H1 (cell line): ENCODE results near the gene MAPK8IP3. TPM values are rescaled to one million over a fixed set of nuclear protein-coding genes. Genes with fewer than 3 reads are reported as not detected.

Experiments used
- CTCF ChIA-PET: fragments of 300-600 bp; sonication (Branson Sonifier 250); formaldehyde crosslinking; loops from one replicate; lab custom pipeline; 2021; ENCODE audit not compliant: partially characterized antibody; lab: Charles Lee
- POLR2A ChIA-PET: fragments of 300-600 bp; sonication (Branson Sonifier 250); formaldehyde crosslinking; loops from one replicate; lab custom pipeline; 2021; ENCODE audit warnings: inconsistent platforms; ENCODE audit not compliant: partially characterized antibody; lab: Charles Lee
- DNase-seq, 2 experiments: peaks; one replicate each; pipeline versions ENCODE4 v3.0.0 to v3.0.0-alpha.2; 2010 to 2022; ENCODE audit warnings: low spot score in 2 of 2, low read depth in 1 of 2, mixed read lengths in 1 of 2
- FAIRE-seq: peaks from 2 replicates; lab custom pipeline; 2011; peaks lifted over from hg19 to GRCh38; lab: Jason Lieb, UNC
- H2AFZ ChIP-seq: 2 replicates; pipeline ENCODE4 v1.8.1; 2012; ENCODE audit warnings: low read length, inconsistent platforms
- H2AK5ac ChIP-seq: 2 replicates; pipeline ENCODE4 v1.6.1; 2013; ENCODE audit warnings: low read depth, low read length
- H2BK120ac ChIP-seq: replicated peaks from 2 replicates; pipeline ENCODE3; 2013; ENCODE audit warnings: low read depth, low read length, inconsistent platforms
- H2BK12ac ChIP-seq: 2 replicates; pipeline ENCODE4 v1.6.1; 2013; ENCODE audit warnings: low read depth, low read length
- H2BK15ac ChIP-seq: 2 replicates; pipeline ENCODE4 v1.6.1; 2013; ENCODE audit warnings: low read length
- H2BK20ac ChIP-seq: 2 replicates; pipeline ENCODE4 v1.6.1; 2013; ENCODE audit warnings: low read length
- H2BK5ac ChIP-seq: 2 replicates; pipeline ENCODE4 v1.6.1; 2013; ENCODE audit warnings: low read depth, low read length
- H3K14ac ChIP-seq: 2 replicates; pipeline ENCODE4 v1.6.1; 2013; ENCODE audit warnings: inconsistent platforms; ENCODE audit not compliant: insufficient read length
- H3K18ac ChIP-seq: 2 replicates; pipeline ENCODE4 v1.6.1; 2013; ENCODE audit warnings: low read length; ENCODE audit errors: extremely low read depth
- H3K23ac ChIP-seq: 2 replicates; pipeline ENCODE4 v1.6.1; 2013; ENCODE audit warnings: inconsistent platforms; ENCODE audit not compliant: insufficient read length
- H3K23me2 ChIP-seq: 2 replicates; pipeline ENCODE4 v1.6.1; 2013; ENCODE audit warnings: low read depth, low read length
- H3K27ac ChIP-seq: 2 replicates; pipeline ENCODE4 v1.6.1; 2011; ENCODE audit warnings: low read depth, low read length, inconsistent platforms
- H3K27me3 ChIP-seq, 4 experiments: replicated peaks in 1 of 4; 1 replicate in 1 of 4; 2 replicates in 3 of 4; pipeline versions ENCODE4 v1.6.1 to v1.8.1; 2011 to 2013; ENCODE audit warnings: low read length in 3 of 4, mild to moderate bottlenecking in 3 of 4, inconsistent platforms in 2 of 4, mixed read lengths in 2 of 4, moderate library complexity in 1 of 4; ENCODE audit not compliant: control insufficient read depth in 3 of 4, insufficient read depth in 3 of 4; ENCODE audit errors: extremely low read depth in 1 of 4
- H3K36me3 ChIP-seq, 4 experiments: 2 replicates each; pipeline versions ENCODE4 v1.6.1 to v1.8.1; 2011 to 2013; ENCODE audit warnings: mild to moderate bottlenecking in 4 of 4, low read length in 3 of 4, moderate library complexity in 2 of 4, control low read depth in 1 of 4, inconsistent platforms in 1 of 4; ENCODE audit not compliant: insufficient read depth in 4 of 4, control insufficient read depth in 2 of 4
- H3K4ac ChIP-seq: replicated peaks from 2 replicates; pipeline ENCODE3; 2013; ENCODE audit warnings: low read length, low read depth, mixed read lengths, inconsistent platforms; ENCODE audit not compliant: insufficient read length
- H3K4me1 ChIP-seq, 4 experiments: replicated peaks in 1 of 4; 1 replicate in 1 of 4; 2 replicates in 3 of 4; pipeline versions ENCODE4 v1.6.1 to v1.8.1; 2011 to 2013; ENCODE audit warnings: low read length in 3 of 4, inconsistent platforms in 2 of 4, mixed read lengths in 1 of 4; ENCODE audit not compliant: insufficient read depth in 4 of 4, control insufficient read depth in 3 of 4
- H3K4me2 ChIP-seq, 2 experiments: 2 replicates each; pipeline versions ENCODE4 v1.6.1 to v1.8.1; 2011 to 2013; ENCODE audit warnings: low read depth in 2 of 2, low read length in 2 of 2, control low read depth in 1 of 2, inconsistent platforms in 1 of 2, mild to moderate bottlenecking in 1 of 2; ENCODE audit not compliant: insufficient read depth in 1 of 2
- H3K4me3 ChIP-seq, 4 experiments: fragments of 200-600, 300-600 bp in 1 of 4; sonication (generic), shearing (Covaris generic), sonication (Bioruptor Twin) in 1 of 4; 2 replicates each; pipeline versions ENCODE4 v1.5.1 to v1.8.1; 2011 to 2016; ENCODE audit warnings: low read length in 4 of 4, low read depth in 3 of 4, control low read depth in 2 of 4, inconsistent platforms in 2 of 4, mild to moderate bottlenecking in 2 of 4, mixed read lengths in 1 of 4, moderate library complexity in 1 of 4; ENCODE audit not compliant: insufficient read depth in 2 of 4; ENCODE audit errors: extremely low read depth in 1 of 4
- H3K56ac ChIP-seq: replicated peaks from 2 replicates; pipeline ENCODE3; 2013; ENCODE audit warnings: low read depth, mild to moderate bottlenecking, mixed read lengths, low read length, inconsistent platforms; ENCODE audit not compliant: insufficient read length
- H3K79me1 ChIP-seq: 2 replicates; pipeline ENCODE4 v1.6.1; 2013; ENCODE audit warnings: low read depth, low read length, control low read depth
- H3K79me2 ChIP-seq, 2 experiments: 2 replicates each; pipeline versions ENCODE4 v1.6.1 to v1.8.1; 2012 to 2013; ENCODE audit warnings: low read length in 2 of 2, mild to moderate bottlenecking in 2 of 2, inconsistent platforms in 1 of 2; ENCODE audit not compliant: insufficient read depth in 2 of 2, control insufficient read depth in 1 of 2
- H3K9ac ChIP-seq, 4 experiments: replicated peaks in 1 of 4; 1 replicate in 1 of 4; 2 replicates in 3 of 4; pipeline versions ENCODE4 v1.6.1 to v1.8.1; 2011 to 2013; ENCODE audit warnings: low read depth in 3 of 4, low read length in 3 of 4, control low read depth in 2 of 4, mild to moderate bottlenecking in 2 of 4, moderate library complexity in 2 of 4, inconsistent platforms in 1 of 4; ENCODE audit errors: extremely low read depth in 1 of 4
- H3K9me3 ChIP-seq, 2 experiments: 2 replicates each; pipeline versions ENCODE4 v1.6.1 to v1.8.1; 2012 to 2013; ENCODE audit warnings: mild to moderate bottlenecking in 2 of 2, moderate library complexity in 2 of 2, control low read depth in 1 of 2, inconsistent platforms in 1 of 2, low read depth in 1 of 2, low read length in 1 of 2, mixed read lengths in 1 of 2; ENCODE audit not compliant: insufficient read depth in 2 of 2
- H4K20me1 ChIP-seq, 2 experiments: replicated peaks in 1 of 2; 2 replicates each; pipeline versions ENCODE3 to v1.8.1; 2011 to 2013; ENCODE audit warnings: inconsistent platforms in 2 of 2, low read length in 2 of 2, mild to moderate bottlenecking in 1 of 2; ENCODE audit not compliant: insufficient read depth in 2 of 2, control insufficient read depth in 1 of 2
- H4K5ac ChIP-seq: 2 replicates; pipeline ENCODE4 v1.6.1; 2013; ENCODE audit warnings: low read length, low read depth, mixed read lengths, inconsistent platforms; ENCODE audit not compliant: insufficient read length
- H4K8ac ChIP-seq: 2 replicates; pipeline ENCODE4 v1.8.0; 2013; ENCODE audit warnings: mild to moderate bottlenecking, moderate library complexity, low read length, inconsistent platforms; ENCODE audit not compliant: insufficient read depth; ENCODE audit errors: extremely low read depth
- H4K91ac ChIP-seq: replicated peaks from 2 replicates; pipeline ENCODE3; 2013; ENCODE audit warnings: low read length, mixed read lengths, inconsistent platforms; ENCODE audit not compliant: insufficient read length
- HDAC6 ChIP-seq: IDR thresholded peaks from one replicate; pipeline ENCODE4 v1.7.1; 2012; ENCODE audit warnings: low read depth, mild to moderate bottlenecking, inconsistent platforms, low read length, moderate library complexity
- PHF8 ChIP-seq: fragments of 200-600 bp; sonication (generic); conservative IDR thresholded peaks from 2 replicates; pipeline ENCODE4 v1.7.1; 2012; ENCODE audit warnings: low read depth, mild to moderate bottlenecking, inconsistent platforms, low read length, moderate library complexity
- POLR2A ChIP-seq, 2 experiments: IDR thresholded peaks; 1 replicate in 1 of 2; 2 replicates in 1 of 2; pipeline ENCODE4 v1.6.1; 2011; ENCODE audit warnings: low read depth in 2 of 2, low read length in 2 of 2, mild to moderate bottlenecking in 2 of 2; ENCODE audit errors: control extremely low read depth in 1 of 2
- POLR2AphosphoS5 ChIP-seq: IDR thresholded peaks from 2 replicates; pipeline ENCODE4 v1.6.1; 2011; ENCODE audit warnings: low read depth, low read length
- SIN3A ChIP-seq, 2 experiments: IDR thresholded peaks in 1 of 2; conservative IDR thresholded peaks in 1 of 2; 2 replicates each; pipeline ENCODE4 v1.6.1; 2011 to 2012; ENCODE audit warnings: low read length in 2 of 2, improper control_type of control experiment in 1 of 2, low read depth in 1 of 2, mild to moderate bottlenecking in 1 of 2
- TAF1 ChIP-seq: IDR thresholded peaks from 2 replicates; pipeline ENCODE4 v1.6.1; 2011; ENCODE audit warnings: mild to moderate bottlenecking, low read depth, low read length
- USF2 ChIP-seq: IDR thresholded peaks from 2 replicates; pipeline ENCODE4 v1.6.1; 2011; ENCODE audit warnings: low read length, improper control_type of control experiment
- WGBS, 2 experiments: shearing (Covaris generic) in 1 of 2; methylation state at CpG; one replicate each; pipeline versions ENCODE4 v1.1.6 to v1.1.7; 2013 to 2015; ENCODE audit warnings: low lambda C conversion rate in 2 of 2, mixed read lengths in 2 of 2, inconsistent platforms in 1 of 2, low coverage in 1 of 2, missing lambda C conversion rate in 1 of 2; ENCODE audit not compliant: insufficient replicate concordance in 2 of 2, insufficient coverage in 1 of 2, insufficient read length in 1 of 2; ENCODE audit errors: extremely low coverage in 1 of 2, missing lambda C conversion rate in 1 of 2; 5-methylcytosine and 5-hydroxymethylcytosine counted together
- polyA plus RNA-seq, 7 experiments: library from polyadenylated mRNA; depleted of rRNA in 3 of 7; stranded (reverse) in 5 of 7; unstranded in 2 of 7; fragments of >200 nt in 5 of 7; fragments of 200-250 nt in 2 of 7; gene quantifications; 1 replicate in 5 of 7; 2 replicates in 1 of 7; 4 replicates in 1 of 7; pipeline versions ENCODE4 v1.2.1 to v1.2.3, GENCODE V29; 2011 to 2013; ENCODE audit warnings: missing spikeins in 2 of 7, mixed read lengths in 2 of 7
- total RNA-seq: library from RNA; stranded (reverse); fragmentation: NEBNext Ultra II Directional; extraction: Animal tissue kit (Norgen Biotek cat#: 25700); gene quantifications from 2 replicates; pipeline ENCODE4 v1.2.1, GENCODE V29; 2021
- TF ChIP-seq, protein P1 (sequence below): IDR thresholded peaks from 2 replicates; pipeline ENCODE4 v1.6.1; 2012; ENCODE audit warnings: inconsistent platforms

Gene MAPK8IP3
- total and polyA plus RNA-seq, 2 of the 8 experiments (the other 6 are each of a cell fraction or from before 2014, with no cell fraction given): 16.9 to 43.4 TPM

- Histone ChIP-seq H3K27me3 (no peaks in the 10 kb centered on the region), H2BK12ac (no peak overlapping the region), H2BK120ac (no peak overlapping the region), H2BK20ac (no peak overlapping the region), H3K18ac (no peak overlapping the region; the same call in none of the 2 replicates), H3K79me2 (peaks cover 0 to 15% of the 10 kb centered on the region in 2 experiments; a peak in 1 of 4 replicates), H3K4ac (no peak overlapping the region), H3K23ac (no peak overlapping the region), H2AK5ac (no peak overlapping the region; the same call in 1 of the 2 replicates), H3K4me3 (peak overlapping the region; percentile 82 to 91 (median 82)), H4K20me1 (peaks cover 0 to 16% of the 10 kb centered on the region in 2 experiments), H3K56ac (peak overlapping the region; percentile 59), H3K79me1 (peaks cover 4% of the 10 kb centered on the region), H4K5ac (no peak overlapping the region), H2BK5ac (peak overlapping the region; percentile 71; the same call in 1 of the 2 replicates), H3K4me1 (peaks cover 0 to 12% (median 10%) of the 10 kb centered on the region in 4 experiments; a peak in 5 of 7 replicates), H3K27ac (no peak overlapping the region), H3K36me3 (peaks cover 3 to 37% (median 7%) of the 10 kb centered on the region in 4 experiments; a peak in 4 of 8 replicates), H4K8ac (peak overlapping the region; percentile 68), H3K4me2 (peak overlapping the region; percentile 71 to 92), H3K9me3 (no peaks in the 10 kb centered on the region), H2AFZ (no peak overlapping the region), H4K91ac (peak overlapping the region; percentile 93), H3K23me2 (peaks cover 17% of the 10 kb centered on the region), H3K9ac (peak overlapping the region in 3 of 4 experiments; percentile 48 to 78 (median 53); a peak in 5 of 7 replicates), H3K14ac (no peak overlapping the region), H2BK15ac (no peak overlapping the region)
- 30% methylated on average over 43 of the region's 81 CpGs; no CpG with 5 or more reads in 1 of the 2 experiments for WGBS, 2 experiments
- peak in 1 of 2 experiments; percentile 76 for DNase-seq
- CTCF ChIA-PET: interaction anchor here (0.7 to 2.2 kb wide), 5 partner anchors 11 to 71 kb away, joined by 3 to 8 read pairs (median 3); partner anchors contain the start of genes NUBP2 and SPSB3
- TF ChIP-seq SIN3A (conservative IDR thresholded peaks at IDR 0.05 in 1 of 2, IDR thresholded peaks at IDR 0.05 in 1 of 2; ENCODE audit: low read depth in 1 of 2, low read length in 2 of 2) (0 out of 4 replicates have a peak, but pooled peaks of 1 of the 2 experiments have one; percentile 11), HDAC6 (no peak), PHF8 (peak; percentile 14; the same call in 1 of the 2 replicates), POLR2A (IDR thresholded peaks at IDR 0.05; ENCODE audit: control extremely low read depth in 1 of 2, low read depth in 2 of 2, low read length in 2 of 2) (peak in 1 of 2 experiments; percentile 65; a peak in 2 of 3 replicates), USF2 (no peak), TAF1 (0 out of 2 replicates have a peak, but pooled peaks have one; percentile 40), POLR2AphosphoS5 (peak; percentile 81)
- TF ChIP-seq, protein P1, sequence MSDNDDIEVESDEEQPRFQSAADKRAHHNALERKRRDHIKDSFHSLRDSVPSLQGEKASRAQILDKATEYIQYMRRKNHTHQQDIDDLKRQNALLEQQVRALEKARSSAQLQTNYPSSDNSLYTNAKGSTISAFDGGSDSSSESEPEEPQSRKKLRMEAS: 0 out of 2 replicates have a peak, but pooled peaks have one; percentile 6
- POLR2A ChIA-PET: interaction anchor here (0.6 to 13.5 kb wide), 30 partner anchors 8 to 462 kb away, joined by 3 to 246 read pairs (median 4); partner anchors contain the start of genes FAHD1, HAGH, IGFALS and JPT2
- FAIRE-seq: no peak
These were observed 64.6 kb downstream of the MAPK8IP3 start for GRCh38 chr16:1770328-1771187.
